K562 (cell line): Measurements from ENCODE around the gene SEMA4F. TPM values are rescaled to one million over a fixed set of nuclear protein-coding genes. Genes with fewer than 3 reads are reported as not detected.

ENCODE experiments used
- ATAC-seq: fragments of 200-7000 bp; cut with Tn5 transposase; 3 replicates; pipeline ENCODE4 v1.9.1; 2020; ENCODE audit warnings: moderate library complexity
- BruUV-seq: library from RNA; stranded (reverse); fragments of 400-500 nt; replicated peaks from 2 replicates; lab custom pipeline; 2021; lab: Mats Ljungman, UMichigan
- CTCF ChIA-PET: fragments of 300-600 bp; formaldehyde crosslinking; extraction: SDS; loops from one replicate; lab custom pipeline; 2021; ENCODE audit warnings: low intra/inter-chr PET ratio; lab: Yijun Ruan, JAX
- POLR2A ChIA-PET: fragments of 300-600, 350-650 bp; sonication (Branson Sonifier 250); formaldehyde crosslinking; extraction: SDS; loops from one replicate; lab custom pipeline; 2021; ENCODE audit warnings: antibody characterized with exemption, inconsistent platforms; lab: Yijun Ruan, JAX
- DNase-seq, 4 experiments: peaks; one replicate each; pipeline versions ENCODE4 v3.0.0 to v3.0.0-alpha.2; 2011 to 2018; ENCODE audit warnings: low spot score in 3 of 4, mixed read lengths in 3 of 4; ENCODE audit errors: extremely low read depth in 1 of 4
- FAIRE-seq: peaks from 2 replicates; lab custom pipeline; 2011; peaks lifted over from hg19 to GRCh38; lab: Jason Lieb, UNC
- H2AFZ ChIP-seq: 2 replicates; pipeline ENCODE4 v1.6.0; 2011; ENCODE audit warnings: low read depth, low read length, control low read depth, inconsistent platforms
- H3K27ac ChIP-seq: fragments of 200-600 bp; 3 replicates; pipeline ENCODE4 v1.8.0; 2011; ENCODE audit warnings: low read depth, mild to moderate bottlenecking, control low read depth, inconsistent platforms, low read length, moderate library complexity, mixed read lengths; ENCODE audit errors: extremely low read depth
- H3K27me3 ChIP-seq, 2 experiments: fragments of 300-600 bp in 1 of 2; 2 replicates in 1 of 2; 3 replicates in 1 of 2; pipeline versions ENCODE4 v1.6.0 to v1.8.0; 2011; ENCODE audit warnings: inconsistent platforms in 2 of 2, low read length in 2 of 2, mild to moderate bottlenecking in 1 of 2, mixed read lengths in 1 of 2, moderate library complexity in 1 of 2; ENCODE audit not compliant: control insufficient read depth in 2 of 2, insufficient read depth in 2 of 2
- H3K36me3 ChIP-seq: fragments of 300-600 bp; 3 replicates; pipeline ENCODE4 v1.8.0; 2011; ENCODE audit warnings: mild to moderate bottlenecking, low read length, inconsistent platforms; ENCODE audit not compliant: control insufficient read depth, insufficient read depth
- H3K4me1 ChIP-seq, 2 experiments: fragments of 200-600 bp in 1 of 2; replicated peaks in 1 of 2; 2 replicates in 1 of 2; 3 replicates in 1 of 2; pipeline versions ENCODE4 v1.5.1 to v1.8.0; 2011; ENCODE audit warnings: inconsistent platforms in 2 of 2, low read length in 2 of 2, mild to moderate bottlenecking in 1 of 2, mixed read lengths in 1 of 2, moderate library complexity in 1 of 2; ENCODE audit not compliant: control insufficient read depth in 2 of 2, insufficient read depth in 2 of 2
- H3K4me2 ChIP-seq: 2 replicates; pipeline ENCODE4 v1.6.1; 2011; ENCODE audit warnings: low read length, control low read depth, inconsistent platforms, mixed read lengths; ENCODE audit not compliant: insufficient read depth
- H3K4me3 ChIP-seq: fragments of 200-600 bp; sonication (generic), shearing (Covaris generic); 2 replicates; pipeline ENCODE4 v1.5.1; 2016; ENCODE audit warnings: control low read depth, inconsistent platforms
- H3K79me2 ChIP-seq: fragments of 200-600 bp; 3 replicates; pipeline ENCODE4 v1.8.0; 2011; ENCODE audit warnings: low read length, inconsistent platforms; ENCODE audit not compliant: control insufficient read depth, insufficient read depth
- H3K9ac ChIP-seq, 2 experiments: 2 replicates each; pipeline versions ENCODE4 v1.6.0 to v1.6.1; 2011; ENCODE audit warnings: low read depth in 2 of 2, low read length in 2 of 2, control low read depth in 1 of 2, inconsistent platforms in 1 of 2, mild to moderate bottlenecking in 1 of 2, mixed read lengths in 1 of 2; ENCODE audit not compliant: insufficient read depth in 1 of 2
- H3K9me1 ChIP-seq: one replicate; pipeline ENCODE4 v1.6.0; 2011; ENCODE audit warnings: inconsistent platforms, mild to moderate bottlenecking, low read length, moderate library complexity; ENCODE audit not compliant: control insufficient read depth, insufficient read depth
- H3K9me3 ChIP-seq: replicated peaks from 2 replicates; pipeline ENCODE4 v1.5.1; 2011; ENCODE audit warnings: low read depth, low read length, inconsistent platforms; ENCODE audit not compliant: control insufficient read depth, insufficient read depth
- H4K20me1 ChIP-seq: replicated peaks from 2 replicates; pipeline ENCODE4 v1.6.1; 2011; ENCODE audit warnings: low read length, inconsistent platforms, mixed read lengths; ENCODE audit not compliant: control insufficient read depth, insufficient read depth
- ATF7 ChIP-seq: fragments of 450-650 bp; IDR thresholded peaks from 2 replicates; pipeline ENCODE4 v1.7.1; 2014; ENCODE audit warnings: mild to moderate bottlenecking, moderate library complexity
- CEBPG ChIP-seq, 3 experiments: fragments of 200-800 bp in 1 of 3; sonication (Bioruptor generic) in 1 of 3; sonication (generic) in 1 of 3; formaldehyde crosslinking in 1 of 3; IDR thresholded peaks in 2 of 3; conservative IDR thresholded peaks in 1 of 3; 2 replicates each; pipeline versions ENCODE4 v1.6.1 to v1.8.0; 2016 to 2022; ENCODE audit warnings: missing compliant biosample characterization in 2 of 3, missing genetic modification characterization in 2 of 3, mild to moderate bottlenecking in 1 of 3, missing genetic modification reagents in 1 of 3
- DACH1 ChIP-seq: fragments of 450-650 bp; IDR thresholded peaks from 2 replicates; pipeline ENCODE4 v1.6.1; 2018; ENCODE audit not compliant: partially characterized antibody
- NR2C2 ChIP-seq, 2 experiments: fragments of 200-800 bp in 1 of 2; sonication (Bioruptor generic) in 1 of 2; sonication (generic) in 1 of 2; formaldehyde crosslinking in 1 of 2; IDR thresholded peaks; 2 replicates each; pipeline versions ENCODE4 v1.6.1 to v1.8.0; 2016 to 2022; ENCODE audit warnings: mild to moderate bottlenecking in 1 of 2, missing compliant biosample characterization in 1 of 2, missing genetic modification characterization in 1 of 2, missing genetic modification reagents in 1 of 2
- ZNF175 ChIP-seq: fragments of 200-800 bp; sonication (Bioruptor generic); IDR thresholded peaks from 2 replicates; pipeline ENCODE4 v1.6.1; 2016; ENCODE audit warnings: low read depth, mild to moderate bottlenecking, missing genetic modification characterization, missing compliant biosample characterization
- ZNF584 ChIP-seq: fragments of 200-800 bp; sonication (Bioruptor generic); IDR thresholded peaks from 2 replicates; pipeline ENCODE4 v1.6.1; 2016; ENCODE audit warnings: low read depth, mild to moderate bottlenecking, missing genetic modification characterization, missing compliant biosample characterization
- WGBS: fragments of 100-300 bp; shearing (Covaris generic); methylation state at CpG from one replicate; pipeline ENCODE4 v1.1.6; 2016; ENCODE audit warnings: low coverage, mixed read lengths; ENCODE audit not compliant: insufficient coverage; ENCODE audit errors: missing lambda C conversion rate; 5-methylcytosine and 5-hydroxymethylcytosine counted together
- in situ Hi-C: fragments of 300-500 bp; cut with MboI; formaldehyde crosslinking; loops from 4 replicates; pipeline ENCODE4 v1.15.0; 2018; ENCODE audit warnings: inconsistent platforms, mixed read lengths
- intact Hi-C: fragments of 100-400 bp; cut with micrococcal nuclease; formaldehyde crosslinking; loops from 2 replicates; pipeline ENCODE4 v1.14.2; 2022
- polyA plus RNA-seq, 8 experiments: library from polyadenylated mRNA; depleted of rRNA in 4 of 8; stranded (reverse) in 5 of 8; unstranded in 3 of 8; fragments of >200 nt; fragmentation: Nextera tagmentation in 2 of 8; fragmentation: Illumina TruSeq in 1 of 8; extraction: Ambion mirVana in 2 of 8; extraction: Trizol in 1 of 8; gene quantifications; 2 replicates each; pipeline versions ENCODE4 v1.2.1 to v1.2.3, GENCODE V29; 2011 to 2014; ENCODE audit warnings: inconsistent platforms in 1 of 8, missing spikeins in 1 of 8
- total RNA-seq, 7 experiments: library from RNA; depleted of rRNA in 6 of 7; stranded (reverse); fragments of >200 nt in 6 of 7; fragmentation: Illumina TruSeq in 2 of 7; extraction: Trizol in 2 of 7; gene quantifications; 2 replicates each; pipeline versions ENCODE4 v1.2.1 to v1.2.3, GENCODE V29; 2011 to 2021; ENCODE audit warnings: low replicate concordance in 1 of 7
- TF ChIP-seq, protein P1 (sequence below), 2 experiments: fragments of 450-650 bp in 1 of 2; sonication (generic) in 1 of 2; formaldehyde crosslinking in 1 of 2; IDR thresholded peaks in 1 of 2; conservative IDR thresholded peaks in 1 of 2; 2 replicates each; pipeline versions ENCODE4 v1.6.1 to v1.8.1; 2016 to 2023; ENCODE audit warnings: mild to moderate bottlenecking in 2 of 2, moderate library complexity in 2 of 2, inconsistent platforms in 1 of 2, missing genetic modification reagents in 1 of 2
- TF ChIP-seq, protein P2 (sequence below): fragments of 250-450 bp; sonication (Bioruptor Pico); IDR thresholded peaks from 2 replicates; pipeline ENCODE4 v1.5.0; 2021; ENCODE audit warnings: mild to moderate bottlenecking, borderline replicate concordance

The SEMA4F gene
- total and polyA plus RNA-seq, 9 of the 15 experiments (the other 6 are each of a cell fraction or from before 2014, with no cell fraction given), result 0.08 to 1.6 (median 0.33) TPM

DNA sequence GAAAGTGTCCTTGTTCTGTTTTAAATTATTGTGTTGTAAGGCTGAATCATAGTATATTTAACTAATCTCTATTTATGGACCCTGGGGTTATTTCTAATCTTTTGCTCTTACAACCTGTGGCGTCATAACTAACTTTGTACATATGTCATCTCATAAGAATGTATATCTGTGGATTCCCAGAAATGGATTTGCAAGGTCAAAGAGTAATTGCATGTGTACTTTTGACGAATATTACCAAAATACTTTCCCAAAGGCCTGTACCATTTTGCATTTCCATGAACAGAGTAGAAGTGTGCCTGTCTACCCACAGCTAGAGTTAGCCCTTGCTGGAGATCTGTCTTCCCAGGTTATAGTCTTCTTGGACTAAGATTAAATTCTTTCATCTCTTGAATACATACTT, 42.8 kb downstream of the SEMA4F start:
- Histone ChIP-seq H4K20me1 (no peaks in the 10 kb centered on the region), H3K27me3 (peaks cover 3 to 11% of the 10 kb centered on the region in 2 experiments; a peak in 3 of 5 replicates), H3K9me3 (no peaks in the 10 kb centered on the region), H2AFZ (no peak overlapping the region), H3K79me2 (no peaks in the 10 kb centered on the region), H3K9me1 (no peaks in the 10 kb centered on the region), H3K36me3 (no peaks in the 10 kb centered on the region), H3K9ac (no peak overlapping the region), H3K4me2 (no peak overlapping the region)
- ATAC-seq, result no peak
- ChIA-PET POLR2A (interaction anchor here (0.7 kb wide), 1 partner anchor 295 kb away, joined by 4 read pairs; no protein-coding TSS in a partner anchor), CTCF (no interaction called here)
- in situ Hi-C loops, result loop anchor here (10.0 kb wide), 1 partner anchor 338 kb away; no protein-coding TSS in a partner anchor
- no peak for DNase-seq
- no peak for FAIRE-seq
- intact Hi-C loops, result loop anchor here (10.0 kb wide), 1 partner anchor 718 kb away; no protein-coding TSS in a partner anchor
- 0 out of 2 replicates have a peak, but pooled peaks have one; percentile 31 for TF ChIP-seq ZNF175
- 0 out of 2 replicates have a peak, but pooled peaks have one; percentile 23 for TF ChIP-seq ZNF584 (CRISPR knock-in tag)
- no peak for TF ChIP-seq CEBPG (CRISPR knock-in tag; IDR thresholded peaks at IDR 0.05)
- peak in 1 of 2 experiments; percentile 88; a peak in 2 of 4 replicates for TF ChIP-seq CEBPG (tag; conservative IDR thresholded peaks at IDR 0.05 in 1 of 2, IDR thresholded peaks at IDR 0.05 in 1 of 2)
- no peak for TF ChIP-seq NR2C2 (CRISPR knock-in tag; IDR thresholded peaks at IDR 0.05)
- peak; percentile 19; the same call in 1 of the 2 replicates for TF ChIP-seq NR2C2 (tag; IDR thresholded peaks at IDR 0.05)
- peak; percentile 41; the same call in 1 of the 2 replicates for TF ChIP-seq ATF7
- TF ChIP-seq, protein P1, sequence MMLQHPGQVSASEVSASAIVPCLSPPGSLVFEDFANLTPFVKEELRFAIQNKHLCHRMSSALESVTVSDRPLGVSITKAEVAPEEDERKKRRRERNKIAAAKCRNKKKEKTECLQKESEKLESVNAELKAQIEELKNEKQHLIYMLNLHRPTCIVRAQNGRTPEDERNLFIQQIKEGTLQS (IDR thresholded peaks at IDR 0.05), result 0 out of 2 replicates have a peak, but pooled peaks have one; percentile 14
- TF ChIP-seq, protein P1 (CRISPR knock-in tag; conservative IDR thresholded peaks at IDR 0.05), result no peak
- TF ChIP-seq, protein P2, sequence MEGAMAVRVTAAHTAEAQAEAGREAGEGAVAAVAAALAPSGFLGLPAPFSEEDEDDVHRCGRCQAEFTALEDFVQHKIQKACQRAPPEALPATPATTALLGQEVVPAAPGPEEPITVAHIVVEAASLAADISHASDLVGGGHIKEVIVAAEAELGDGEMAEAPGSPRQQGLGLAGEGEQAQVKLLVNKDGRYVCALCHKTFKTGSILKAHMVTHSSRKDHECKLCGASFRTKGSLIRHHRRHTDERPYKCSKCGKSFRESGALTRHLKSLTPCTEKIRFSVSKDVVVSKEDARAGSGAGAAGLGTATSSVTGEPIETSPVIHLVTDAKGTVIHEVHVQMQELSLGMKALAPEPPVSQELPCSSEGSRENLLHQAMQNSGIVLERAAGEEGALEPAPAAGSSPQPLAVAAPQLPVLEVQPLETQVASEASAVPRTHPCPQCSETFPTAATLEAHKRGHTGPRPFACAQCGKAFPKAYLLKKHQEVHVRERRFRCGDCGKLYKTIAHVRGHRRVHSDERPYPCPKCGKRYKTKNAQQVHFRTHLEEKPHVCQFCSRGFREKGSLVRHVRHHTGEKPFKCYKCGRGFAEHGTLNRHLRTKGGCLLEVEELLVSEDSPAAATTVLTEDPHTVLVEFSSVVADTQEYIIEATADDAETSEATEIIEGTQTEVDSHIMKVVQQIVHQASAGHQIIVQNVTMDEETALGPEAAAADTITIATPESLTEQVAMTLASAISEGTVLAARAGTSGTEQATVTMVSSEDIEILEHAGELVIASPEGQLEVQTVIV, result no peak
- TF ChIP-seq DACH1, result no peak
- TF ChIP-seq, all 486 proteins: peak for 6
- Histone ChIP-seq H3K4me3 (no peak overlapping the region), H3K4me1 (no peaks in the 10 kb centered on the region), H3K27ac (no peak overlapping the region)
- no TSS peak for BruUV-seq
- WGBS, result 0% methylated on average over 2 of the region's 2 CpGs
